A549 (cell line): Measurements from ENCODE around the gene DNMT3A. TPM values are rescaled to one million over a fixed set of nuclear protein-coding genes. Genes with fewer than 3 reads are reported as not detected.

Experiments
- ATAC-seq, 2 experiments: fragments of 200-7000 bp in 1 of 2; fragments of >200 bp in 1 of 2; cut with Nextera tagmentation in 1 of 2; cut with Tn5 transposase in 1 of 2; 3 replicates each; pipeline versions ENCODE4 v1.8.0 to v1.9.1; 2018 to 2020; ENCODE audit warnings: mild to moderate bottlenecking in 1 of 2, moderate library complexity in 1 of 2
- CTCF ChIA-PET: fragments of 300-600 bp; sonication (Branson Sonifier 250); formaldehyde crosslinking; extraction: SDS; loops from one replicate; lab custom pipeline; 2021; ENCODE audit warnings: antibody characterized with exemption, inconsistent platforms; lab: Yijun Ruan, JAX
- POLR2A ChIA-PET: fragments of 350-600 bp; formaldehyde crosslinking; extraction: SDS; loops from one replicate; lab custom pipeline; 2021; ENCODE audit warnings: antibody characterized with exemption, inconsistent platforms; lab: Yijun Ruan, JAX
- DNase-seq, 2 experiments: peaks; one replicate each; pipeline versions ENCODE4 v3.0.0 to v3.0.0-alpha.2; 2011 to 2016; ENCODE audit warnings: low read depth in 1 of 2, low spot score in 1 of 2
- FAIRE-seq: peaks from 2 replicates; lab custom pipeline; 2011; peaks lifted over from hg19 to GRCh38; lab: Jason Lieb, UNC
- H3K27ac ChIP-seq, 2 experiments: fragments of >200 bp; sonication (Bioruptor Twin); formaldehyde crosslinking; 3 replicates each; pipeline ENCODE4 v1.5.1; 2016 to 2017
- H3K4me1 ChIP-seq: fragments of >200 bp; sonication (Bioruptor Twin); formaldehyde crosslinking; 3 replicates; pipeline ENCODE4 v1.6.1; 2016
- H3K4me2 ChIP-seq: fragments of >200 bp; sonication (Bioruptor Twin); formaldehyde crosslinking; 3 replicates; pipeline ENCODE4 v1.6.1; 2016
- H3K4me3 ChIP-seq: fragments of >200 bp; sonication (Bioruptor Twin); formaldehyde crosslinking; 3 replicates; pipeline ENCODE4 v1.5.1; 2016
- H3K9me3 ChIP-seq: fragments of >200 bp; sonication (Bioruptor Twin); formaldehyde crosslinking; 3 replicates; pipeline ENCODE4 v1.6.1; 2016
- CBX8 ChIP-seq: fragments of 200-600 bp; sonication (generic); IDR thresholded peaks from 2 replicates; pipeline ENCODE4 v1.6.1; 2016
- CEBPB ChIP-seq, 2 experiments: fragments of >200 bp in 1 of 2; sonication (Bioruptor Twin) in 1 of 2; formaldehyde crosslinking in 1 of 2; IDR thresholded peaks; 2 replicates each; pipeline ENCODE4 v1.6.1; 2012 to 2016
- CHD4 ChIP-seq: fragments of 200-600 bp; sonication (generic); IDR thresholded peaks from 2 replicates; pipeline ENCODE4 v1.6.1; 2016; ENCODE audit warnings: antibody characterized with exemption, mild to moderate bottlenecking, borderline replicate concordance
- HDAC2 ChIP-seq: fragments of 200-600 bp; sonication (generic); IDR thresholded peaks from 2 replicates; pipeline ENCODE4 v1.6.1; 2016
- HOXB5 ChIP-seq: fragments of 250-450 bp; sonication (Bioruptor Pico); IDR thresholded peaks from 2 replicates; pipeline ENCODE4 v1.5.0; 2020; ENCODE audit warnings: mild to moderate bottlenecking, moderate library complexity
- JUN ChIP-seq, 2 experiments: fragments of >200 bp; sonication (Bioruptor Twin); formaldehyde crosslinking; IDR thresholded peaks; 2 replicates in 1 of 2; 3 replicates in 1 of 2; pipeline ENCODE4 v1.6.1; 2016 to 2017
- KDM5A ChIP-seq: fragments of 200-600 bp; sonication (generic); IDR thresholded peaks from 2 replicates; pipeline ENCODE4 v1.6.1; 2016; ENCODE audit warnings: antibody characterized with exemption, mild to moderate bottlenecking
- MAFK ChIP-seq: fragments of 450-650 bp; IDR thresholded peaks from 2 replicates; pipeline ENCODE4 v1.6.1; 2014; ENCODE audit not compliant: partially characterized antibody
- MAZ ChIP-seq: fragments of 150-350 bp; IDR thresholded peaks from 2 replicates; pipeline ENCODE4 v1.6.1; 2014; ENCODE audit warnings: antibody characterized with exemption, low read depth, low read length, borderline replicate concordance
- MYC ChIP-seq: IDR thresholded peaks from 2 replicates; pipeline ENCODE4 v1.6.1; 2012; ENCODE audit warnings: mild to moderate bottlenecking, inconsistent platforms, low read length, improper control_type of control experiment, borderline replicate concordance
- NR3C1 ChIP-seq: fragments of >200 bp; sonication (Bioruptor Twin); formaldehyde crosslinking; IDR thresholded peaks from 3 replicates; pipeline ENCODE4 v1.6.1; 2017
- POLR2AphosphoS2 ChIP-seq: conservative IDR thresholded peaks from 2 replicates; pipeline ENCODE4 v1.6.1; 2012; ENCODE audit warnings: low read length, improper control_type of control experiment, inconsistent platforms
- RAD21 ChIP-seq, 2 experiments: fragments of >200 bp in 1 of 2; sonication (Bioruptor Twin) in 1 of 2; formaldehyde crosslinking in 1 of 2; IDR thresholded peaks in 1 of 2; conservative IDR thresholded peaks in 1 of 2; 2 replicates in 1 of 2; 3 replicates in 1 of 2; pipeline ENCODE4 v1.6.1; 2012 to 2018; ENCODE audit warnings: inconsistent platforms in 1 of 2
- RCOR1 ChIP-seq: fragments of 150-350 bp; IDR thresholded peaks from 2 replicates; pipeline ENCODE4 v1.6.1; 2014; ENCODE audit warnings: antibody characterized with exemption, low read length, low read depth
- RFX5 ChIP-seq: fragments of 450-650 bp; IDR thresholded peaks from 2 replicates; pipeline ENCODE4 v1.7.1; 2014; ENCODE audit warnings: antibody characterized with exemption, mild to moderate bottlenecking, moderate library complexity
- WGBS: methylation state at CpG from one replicate; pipeline ENCODE4 v1.1.6; 2017; ENCODE audit errors: missing lambda C conversion rate; 5-methylcytosine and 5-hydroxymethylcytosine counted together
- polyA plus RNA-seq, 4 experiments: library from polyadenylated mRNA; depleted of rRNA in 3 of 4; stranded (reverse); fragments of >200 nt; fragmentation: RNase III in 1 of 4; extraction: RNeasy Plus Mini Kit Qiagen cat#74134 plus additional on column Dnase treatment in 1 of 4; gene quantifications; 2 replicates in 3 of 4; 3 replicates in 1 of 4; pipeline ENCODE4 v1.2.3, GENCODE V29; 2011 to 2017
- TF ChIP-seq, protein P1 (sequence below): fragments of 250-450 bp; sonication (Bioruptor Pico); IDR thresholded peaks from 2 replicates; pipeline ENCODE4 v1.5.0; 2021; ENCODE audit warnings: mild to moderate bottlenecking, moderate library complexity, borderline replicate concordance
- TF ChIP-seq, protein P2 (sequence below): fragments of >200 bp; sonication (Bioruptor Twin); formaldehyde crosslinking; IDR thresholded peaks from 3 replicates; pipeline ENCODE4 v1.5.1; 2016
- TF ChIP-seq, protein P3 (sequence below): fragments of 200-600 bp; sonication (generic); IDR thresholded peaks from 2 replicates; pipeline ENCODE4 v1.6.1; 2016; ENCODE audit warnings: antibody characterized with exemption, mild to moderate bottlenecking, moderate library complexity
- TF ChIP-seq, protein P4 (sequence below): IDR thresholded peaks from 2 replicates; pipeline ENCODE4 v1.6.1; 2012
- TF ChIP-seq, protein P5 (sequence below): fragments of 150-350 bp; IDR thresholded peaks from 2 replicates; pipeline ENCODE4 v1.6.1; 2014; ENCODE audit warnings: low read depth, mild to moderate bottlenecking, low read length
- TF ChIP-seq, protein P6 (sequence below): fragments of >200 bp; sonication (Bioruptor Twin); formaldehyde crosslinking; IDR thresholded peaks from 3 replicates; pipeline ENCODE4 v1.6.1; 2016

Gene DNMT3A
- polyA plus RNA-seq, 2 of the 4 experiments (the other 2 are of a cell fraction): 4.4 to 11.9 TPM

DNA sequence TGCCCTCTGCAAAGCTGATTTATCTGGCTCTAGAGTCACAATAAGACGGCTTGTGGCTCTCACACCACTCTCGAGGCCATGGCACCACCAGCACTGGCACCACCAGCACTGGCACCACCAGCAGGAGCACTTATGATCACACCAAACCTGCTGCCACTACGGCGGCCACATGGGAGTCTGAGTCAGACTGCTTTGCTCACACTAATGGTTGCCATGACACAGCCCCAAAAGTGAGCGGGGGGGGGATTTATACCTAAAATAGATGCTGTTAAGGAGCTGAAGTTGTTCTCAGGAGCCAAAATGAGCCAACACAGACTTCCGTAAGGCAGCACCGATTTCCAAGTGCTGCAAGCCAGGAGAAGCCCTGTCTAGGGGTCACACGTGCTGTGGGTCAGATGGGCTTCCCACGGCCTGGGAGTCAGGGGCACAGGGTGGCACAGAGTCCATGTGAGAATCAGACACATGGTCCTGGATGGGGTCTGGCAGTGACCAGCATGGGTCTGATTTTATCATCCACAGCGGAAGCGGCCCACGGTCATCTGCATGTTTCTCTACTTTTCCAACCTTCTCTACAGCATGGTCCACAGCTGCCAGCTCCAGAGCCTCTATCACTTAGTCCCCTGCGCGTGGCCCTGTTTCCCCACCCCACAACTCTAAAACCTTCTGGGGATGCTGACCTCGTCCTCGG lies 16.7 kb downstream of the DNMT3A start (continued):
- TF ChIP-seq MYC: no peak
- TF ChIP-seq RCOR1: no peak
- TF ChIP-seq, protein P1, sequence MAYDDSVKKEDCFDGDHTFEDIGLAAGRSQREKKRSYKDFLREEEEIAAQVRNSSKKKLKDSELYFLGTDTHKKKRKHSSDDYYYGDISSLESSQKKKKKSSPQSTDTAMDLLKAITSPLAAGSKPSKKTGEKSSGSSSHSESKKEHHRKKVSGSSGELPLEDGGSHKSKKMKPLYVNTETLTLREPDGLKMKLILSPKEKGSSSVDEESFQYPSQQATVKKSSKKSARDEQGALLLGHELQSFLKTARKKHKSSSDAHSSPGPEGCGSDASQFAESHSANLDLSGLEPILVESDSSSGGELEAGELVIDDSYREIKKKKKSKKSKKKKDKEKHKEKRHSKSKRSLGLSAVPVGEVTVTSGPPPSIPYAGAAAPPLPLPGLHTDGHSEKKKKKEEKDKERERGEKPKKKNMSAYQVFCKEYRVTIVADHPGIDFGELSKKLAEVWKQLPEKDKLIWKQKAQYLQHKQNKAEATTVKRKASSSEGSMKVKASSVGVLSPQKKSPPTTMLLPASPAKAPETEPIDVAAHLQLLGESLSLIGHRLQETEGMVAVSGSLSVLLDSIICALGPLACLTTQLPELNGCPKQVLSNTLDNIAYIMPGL (CRISPR knock-in tag): no peak
- no peak for TF ChIP-seq NR3C1

DNA sequence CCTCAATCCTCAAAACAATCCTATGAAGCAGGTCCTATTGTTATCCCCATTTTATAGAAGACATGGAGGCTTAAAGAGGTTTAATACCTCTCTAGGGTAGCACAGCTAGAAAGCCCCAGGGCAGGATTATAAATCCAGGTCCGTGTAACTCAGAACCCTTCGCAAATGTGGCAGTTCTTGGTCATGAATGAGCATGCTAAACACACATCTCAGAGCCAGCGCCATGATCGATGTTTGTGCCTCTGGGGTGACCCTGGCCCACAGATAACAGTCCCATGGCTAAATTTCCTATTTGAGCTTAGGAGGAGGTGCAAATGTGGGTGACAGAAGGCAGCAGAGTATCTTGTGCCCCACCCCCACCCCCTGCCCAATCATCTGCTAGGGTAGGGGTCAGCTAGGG lies 17.5 kb downstream of the DNMT3A start:
- TF ChIP-seq POLR2AphosphoS2: no peak
- no peak for TF ChIP-seq JUN (IDR thresholded peaks at IDR 0.05)
- TF ChIP-seq, protein P2, sequence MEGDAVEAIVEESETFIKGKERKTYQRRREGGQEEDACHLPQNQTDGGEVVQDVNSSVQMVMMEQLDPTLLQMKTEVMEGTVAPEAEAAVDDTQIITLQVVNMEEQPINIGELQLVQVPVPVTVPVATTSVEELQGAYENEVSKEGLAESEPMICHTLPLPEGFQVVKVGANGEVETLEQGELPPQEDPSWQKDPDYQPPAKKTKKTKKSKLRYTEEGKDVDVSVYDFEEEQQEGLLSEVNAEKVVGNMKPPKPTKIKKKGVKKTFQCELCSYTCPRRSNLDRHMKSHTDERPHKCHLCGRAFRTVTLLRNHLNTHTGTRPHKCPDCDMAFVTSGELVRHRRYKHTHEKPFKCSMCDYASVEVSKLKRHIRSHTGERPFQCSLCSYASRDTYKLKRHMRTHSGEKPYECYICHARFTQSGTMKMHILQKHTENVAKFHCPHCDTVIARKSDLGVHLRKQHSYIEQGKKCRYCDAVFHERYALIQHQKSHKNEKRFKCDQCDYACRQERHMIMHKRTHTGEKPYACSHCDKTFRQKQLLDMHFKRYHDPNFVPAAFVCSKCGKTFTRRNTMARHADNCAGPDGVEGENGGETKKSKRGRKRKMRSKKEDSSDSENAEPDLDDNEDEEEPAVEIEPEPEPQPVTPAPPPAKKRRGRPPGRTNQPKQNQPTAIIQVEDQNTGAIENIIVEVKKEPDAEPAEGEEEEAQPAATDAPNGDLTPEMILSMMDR: no peak
- TF ChIP-seq MAFK: no peak
- TF ChIP-seq CHD4: no peak
- TF ChIP-seq, protein P3, sequence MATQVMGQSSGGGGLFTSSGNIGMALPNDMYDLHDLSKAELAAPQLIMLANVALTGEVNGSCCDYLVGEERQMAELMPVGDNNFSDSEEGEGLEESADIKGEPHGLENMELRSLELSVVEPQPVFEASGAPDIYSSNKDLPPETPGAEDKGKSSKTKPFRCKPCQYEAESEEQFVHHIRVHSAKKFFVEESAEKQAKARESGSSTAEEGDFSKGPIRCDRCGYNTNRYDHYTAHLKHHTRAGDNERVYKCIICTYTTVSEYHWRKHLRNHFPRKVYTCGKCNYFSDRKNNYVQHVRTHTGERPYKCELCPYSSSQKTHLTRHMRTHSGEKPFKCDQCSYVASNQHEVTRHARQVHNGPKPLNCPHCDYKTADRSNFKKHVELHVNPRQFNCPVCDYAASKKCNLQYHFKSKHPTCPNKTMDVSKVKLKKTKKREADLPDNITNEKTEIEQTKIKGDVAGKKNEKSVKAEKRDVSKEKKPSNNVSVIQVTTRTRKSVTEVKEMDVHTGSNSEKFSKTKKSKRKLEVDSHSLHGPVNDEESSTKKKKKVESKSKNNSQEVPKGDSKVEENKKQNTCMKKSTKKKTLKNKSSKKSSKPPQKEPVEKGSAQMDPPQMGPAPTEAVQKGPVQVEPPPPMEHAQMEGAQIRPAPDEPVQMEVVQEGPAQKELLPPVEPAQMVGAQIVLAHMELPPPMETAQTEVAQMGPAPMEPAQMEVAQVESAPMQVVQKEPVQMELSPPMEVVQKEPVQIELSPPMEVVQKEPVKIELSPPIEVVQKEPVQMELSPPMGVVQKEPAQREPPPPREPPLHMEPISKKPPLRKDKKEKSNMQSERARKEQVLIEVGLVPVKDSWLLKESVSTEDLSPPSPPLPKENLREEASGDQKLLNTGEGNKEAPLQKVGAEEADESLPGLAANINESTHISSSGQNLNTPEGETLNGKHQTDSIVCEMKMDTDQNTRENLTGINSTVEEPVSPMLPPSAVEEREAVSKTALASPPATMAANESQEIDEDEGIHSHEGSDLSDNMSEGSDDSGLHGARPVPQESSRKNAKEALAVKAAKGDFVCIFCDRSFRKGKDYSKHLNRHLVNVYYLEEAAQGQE: no peak
- TF ChIP-seq, protein P4, sequence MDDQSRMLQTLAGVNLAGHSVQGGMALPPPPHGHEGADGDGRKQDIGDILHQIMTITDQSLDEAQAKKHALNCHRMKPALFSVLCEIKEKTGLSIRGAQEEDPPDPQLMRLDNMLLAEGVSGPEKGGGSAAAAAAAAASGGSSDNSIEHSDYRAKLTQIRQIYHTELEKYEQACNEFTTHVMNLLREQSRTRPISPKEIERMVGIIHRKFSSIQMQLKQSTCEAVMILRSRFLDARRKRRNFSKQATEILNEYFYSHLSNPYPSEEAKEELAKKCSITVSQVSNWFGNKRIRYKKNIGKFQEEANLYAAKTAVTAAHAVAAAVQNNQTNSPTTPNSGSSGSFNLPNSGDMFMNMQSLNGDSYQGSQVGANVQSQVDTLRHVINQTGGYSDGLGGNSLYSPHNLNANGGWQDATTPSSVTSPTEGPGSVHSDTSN: no peak
- no peak for TF ChIP-seq CBX8
- TF ChIP-seq NR3C1: no peak
- TF ChIP-seq RFX5: no peak
- TF ChIP-seq HDAC2: no peak
- no peak for TF ChIP-seq CEBPB (IDR thresholded peaks at IDR 0.05)
- TF ChIP-seq, protein P5, sequence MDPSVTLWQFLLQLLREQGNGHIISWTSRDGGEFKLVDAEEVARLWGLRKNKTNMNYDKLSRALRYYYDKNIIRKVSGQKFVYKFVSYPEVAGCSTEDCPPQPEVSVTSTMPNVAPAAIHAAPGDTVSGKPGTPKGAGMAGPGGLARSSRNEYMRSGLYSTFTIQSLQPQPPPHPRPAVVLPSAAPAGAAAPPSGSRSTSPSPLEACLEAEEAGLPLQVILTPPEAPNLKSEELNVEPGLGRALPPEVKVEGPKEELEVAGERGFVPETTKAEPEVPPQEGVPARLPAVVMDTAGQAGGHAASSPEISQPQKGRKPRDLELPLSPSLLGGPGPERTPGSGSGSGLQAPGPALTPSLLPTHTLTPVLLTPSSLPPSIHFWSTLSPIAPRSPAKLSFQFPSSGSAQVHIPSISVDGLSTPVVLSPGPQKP: no peak
- TF ChIP-seq RAD21 (conservative IDR thresholded peaks at IDR 0.05 in 1 of 2, IDR thresholded peaks at IDR 0.05 in 1 of 2): no peak
- TF ChIP-seq HOXB5 (CRISPR knock-in tag): no peak
- TF ChIP-seq, protein P6, sequence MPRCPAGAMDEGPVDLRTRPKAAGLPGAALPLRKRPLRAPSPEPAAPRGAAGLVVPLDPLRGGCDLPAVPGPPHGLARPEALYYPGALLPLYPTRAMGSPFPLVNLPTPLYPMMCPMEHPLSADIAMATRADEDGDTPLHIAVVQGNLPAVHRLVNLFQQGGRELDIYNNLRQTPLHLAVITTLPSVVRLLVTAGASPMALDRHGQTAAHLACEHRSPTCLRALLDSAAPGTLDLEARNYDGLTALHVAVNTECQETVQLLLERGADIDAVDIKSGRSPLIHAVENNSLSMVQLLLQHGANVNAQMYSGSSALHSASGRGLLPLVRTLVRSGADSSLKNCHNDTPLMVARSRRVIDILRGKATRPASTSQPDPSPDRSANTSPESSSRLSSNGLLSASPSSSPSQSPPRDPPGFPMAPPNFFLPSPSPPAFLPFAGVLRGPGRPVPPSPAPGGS: no peak
- no peak for TF ChIP-seq MAZ
- no peak for TF ChIP-seq KDM5A
- H3K9me3 ChIP-seq: peaks cover 16% of the 10 kb centered on the region; the same call in 2 of the 3 replicates
- ATAC-seq: no peak
- 94% methylated on average over 4 of the region's 4 CpGs for WGBS
- ChIA-PET CTCF (interaction anchor here (1.5 to 3.1 kb wide), 5 partner anchors 9 to 53 kb away, joined by 6 to 9 read pairs (median 8); partner anchors contain the start of gene DNMT3A), POLR2A (no interaction called here)
- no peaks in the 10 kb centered on the region for H3K4me1 ChIP-seq
- no peak overlapping the region for H3K27ac ChIP-seq
- no peak for FAIRE-seq
- no peak overlapping the region for H3K4me3 ChIP-seq
- DNase-seq: no peak
- H3K4me2 ChIP-seq: no peak overlapping the region
